ENCODE results near the gene TMEM270. TPM values are rescaled to one million over a fixed set of nuclear protein-coding genes. Genes with fewer than 3 reads are reported as not detected.

The TMEM270 gene
- polyA plus RNA-seq, 3 donors, result not detected

GRCh38 chr7:73865738-73866445, 4.9 kb downstream of the TMEM270 start:
- Mint-ChIP-seq H3K27me3 (ENCODE audit: low read depth in 3 of 3) (peaks cover 2 to 8% (median 6%) of the 10 kb centered on the region in 3 donors), H3K27ac (no peak overlapping the region), H3K36me3 (no peaks in the 10 kb centered on the region), H3K9me3 (peaks cover 0 to 1% (median 0%) of the 10 kb centered on the region in 7 donors), H3K4me3 (no peak overlapping the region), H3K4me1 (no peaks in the 10 kb centered on the region)
- no peaks in the 10 kb centered on the region for H3K79me2 ChIP-seq (ENCODE audit: insufficient read depth, low read length)
- H3K4me2 ChIP-seq (replicated peaks; ENCODE audit: extremely low read depth, low read length, poor library complexity, severe bottlenecking), result no peak overlapping the region
- no peaks in the 10 kb centered on the region for H3K4me1 ChIP-seq (ENCODE audit: control insufficient read depth in 1 of 2, insufficient read depth in 2 of 2, low read length in 2 of 2)
- WGBS (ENCODE audit: insufficient coverage), result 85% methylated on average over 5 of the region's 6 CpGs
- H3K9ac ChIP-seq (ENCODE audit: insufficient read depth, low read length, poor library complexity, severe bottlenecking), result no peak overlapping the region
- no peaks in the 10 kb centered on the region for H3K27me3 ChIP-seq (ENCODE audit: control insufficient read depth in 2 of 2, insufficient read depth in 2 of 2, low read length in 2 of 2)
- no peak overlapping the region for H3K4me3 ChIP-seq (replicated peaks in 1 of 3; ENCODE audit: low read depth in 2 of 3, low read length in 3 of 3)
- H3K27ac ChIP-seq (ENCODE audit: low read depth in 1 of 2, low read length in 2 of 2), result no peak overlapping the region
- peak in 2 of 3 donors; percentile 29 to 31 for DNase-seq
- H2AFZ ChIP-seq (ENCODE audit: insufficient read depth, low read depth, low read length, poor library complexity, severe bottlenecking), result no peak overlapping the region
- no peaks in the 10 kb centered on the region for H3K36me3 ChIP-seq (replicated peaks in 1 of 2; ENCODE audit: control insufficient read depth in 1 of 2, insufficient read depth in 2 of 2, low read length in 2 of 2)
- no peaks in the 10 kb centered on the region for H4K20me1 ChIP-seq (ENCODE audit: insufficient read depth, low read length)
- no peaks in the 10 kb centered on the region for H3K9me3 ChIP-seq (replicated peaks in 1 of 2; ENCODE audit: control insufficient read depth in 1 of 2, insufficient read depth in 1 of 2, low read length in 2 of 2)
- intact Hi-C loops (cut with micrococcal nuclease), result loop anchor here (1.0 to 2.0 kb wide), 2 partner anchors 161 to 164 kb away; no protein-coding TSS in a partner anchor
- peak; percentile 69 for TF ChIP-seq CTCF (IDR thresholded peaks at IDR 0.05)

GRCh38 chr7:73866446-73866767, 5.4 kb downstream of the TMEM270 start:
- H3K9ac ChIP-seq (ENCODE audit: insufficient read depth, low read length, poor library complexity, severe bottlenecking), result no peak overlapping the region
- no peak for DNase-seq
- H3K27ac ChIP-seq (ENCODE audit: low read depth in 1 of 2, low read length in 2 of 2), result no peak overlapping the region
- Mint-ChIP-seq H3K4me1 (no peaks in the 10 kb centered on the region), H3K9me3 (peaks cover 0 to 1% (median 0%) of the 10 kb centered on the region in 7 donors), H3K27me3 (ENCODE audit: low read depth in 3 of 3) (peaks cover 2 to 8% (median 4%) of the 10 kb centered on the region in 3 donors), H3K27ac (no peak overlapping the region), H3K4me3 (no peak overlapping the region), H3K36me3 (no peaks in the 10 kb centered on the region)
- H3K9me3 ChIP-seq (replicated peaks in 1 of 2; ENCODE audit: control insufficient read depth in 1 of 2, insufficient read depth in 1 of 2, low read length in 2 of 2), result no peaks in the 10 kb centered on the region
- H2AFZ ChIP-seq (ENCODE audit: insufficient read depth, low read depth, low read length, poor library complexity, severe bottlenecking), result no peak overlapping the region
- 92% methylated on average over 1 of the region's 1 CpG for WGBS (ENCODE audit: insufficient coverage)
- intact Hi-C loops (cut with micrococcal nuclease), result loop anchor here (1.0 to 2.0 kb wide), 2 partner anchors 160 to 164 kb away; no protein-coding TSS in a partner anchor
- TF ChIP-seq CTCF (IDR thresholded peaks at IDR 0.05), result no peak
- H4K20me1 ChIP-seq (ENCODE audit: insufficient read depth, low read length), result no peaks in the 10 kb centered on the region
- no peaks in the 10 kb centered on the region for H3K36me3 ChIP-seq (replicated peaks in 1 of 2; ENCODE audit: control insufficient read depth in 1 of 2, insufficient read depth in 2 of 2, low read length in 2 of 2)
- H3K79me2 ChIP-seq (ENCODE audit: insufficient read depth, low read length), result no peaks in the 10 kb centered on the region
- no peaks in the 10 kb centered on the region for H3K27me3 ChIP-seq (ENCODE audit: control insufficient read depth in 2 of 2, insufficient read depth in 2 of 2, low read length in 2 of 2)
- H3K4me2 ChIP-seq (replicated peaks; ENCODE audit: extremely low read depth, low read length, poor library complexity, severe bottlenecking), result no peak overlapping the region
- H3K4me1 ChIP-seq (ENCODE audit: control insufficient read depth in 1 of 2, insufficient read depth in 2 of 2, low read length in 2 of 2), result no peaks in the 10 kb centered on the region
- H3K4me3 ChIP-seq (replicated peaks in 1 of 3; ENCODE audit: low read depth in 2 of 3, low read length in 3 of 3), result no peak overlapping the region

Data from CD14-positive monocyte (primary cell).